K562 (cell line): Measurements from ENCODE around the gene HRCT1. TPM values are rescaled to one million over a fixed set of nuclear protein-coding genes. Genes with fewer than 3 reads are reported as not detected.

Experiments used
- ATAC-seq: fragments of 200-7000 bp; cut with Tn5 transposase; 3 replicates; pipeline ENCODE4 v1.9.1; 2020; ENCODE audit warnings: moderate library complexity
- BruUV-seq: library from RNA; stranded (reverse); fragments of 400-500 nt; replicated peaks from 2 replicates; lab custom pipeline; 2021; lab: Mats Ljungman, UMichigan
- CTCF ChIA-PET: fragments of 300-600 bp; formaldehyde crosslinking; extraction: SDS; loops from one replicate; lab custom pipeline; 2021; ENCODE audit warnings: low intra/inter-chr PET ratio; lab: Yijun Ruan, JAX
- POLR2A ChIA-PET: fragments of 300-600, 350-650 bp; sonication (Branson Sonifier 250); formaldehyde crosslinking; extraction: SDS; loops from one replicate; lab custom pipeline; 2021; ENCODE audit warnings: antibody characterized with exemption, inconsistent platforms; lab: Yijun Ruan, JAX
- DNase-seq, 4 experiments: peaks; one replicate each; pipeline versions ENCODE4 v3.0.0 to v3.0.0-alpha.2; 2011 to 2018; ENCODE audit warnings: low spot score in 3 of 4, mixed read lengths in 3 of 4; ENCODE audit errors: extremely low read depth in 1 of 4
- FAIRE-seq: peaks from 2 replicates; lab custom pipeline; 2011; peaks lifted over from hg19 to GRCh38; lab: Jason Lieb, UNC
- H2AFZ ChIP-seq: 2 replicates; pipeline ENCODE4 v1.6.0; 2011; ENCODE audit warnings: low read depth, low read length, control low read depth, inconsistent platforms
- H3K27ac ChIP-seq: fragments of 200-600 bp; 3 replicates; pipeline ENCODE4 v1.8.0; 2011; ENCODE audit warnings: low read depth, mild to moderate bottlenecking, control low read depth, inconsistent platforms, low read length, moderate library complexity, mixed read lengths; ENCODE audit errors: extremely low read depth
- H3K27me3 ChIP-seq, 2 experiments: fragments of 300-600 bp in 1 of 2; 2 replicates in 1 of 2; 3 replicates in 1 of 2; pipeline versions ENCODE4 v1.6.0 to v1.8.0; 2011; ENCODE audit warnings: inconsistent platforms in 2 of 2, low read length in 2 of 2, mild to moderate bottlenecking in 1 of 2, mixed read lengths in 1 of 2, moderate library complexity in 1 of 2; ENCODE audit not compliant: control insufficient read depth in 2 of 2, insufficient read depth in 2 of 2
- H3K36me3 ChIP-seq: fragments of 300-600 bp; 3 replicates; pipeline ENCODE4 v1.8.0; 2011; ENCODE audit warnings: mild to moderate bottlenecking, low read length, inconsistent platforms; ENCODE audit not compliant: control insufficient read depth, insufficient read depth
- H3K4me1 ChIP-seq, 2 experiments: fragments of 200-600 bp in 1 of 2; replicated peaks in 1 of 2; 2 replicates in 1 of 2; 3 replicates in 1 of 2; pipeline versions ENCODE4 v1.5.1 to v1.8.0; 2011; ENCODE audit warnings: inconsistent platforms in 2 of 2, low read length in 2 of 2, mild to moderate bottlenecking in 1 of 2, mixed read lengths in 1 of 2, moderate library complexity in 1 of 2; ENCODE audit not compliant: control insufficient read depth in 2 of 2, insufficient read depth in 2 of 2
- H3K4me2 ChIP-seq: 2 replicates; pipeline ENCODE4 v1.6.1; 2011; ENCODE audit warnings: low read length, control low read depth, inconsistent platforms, mixed read lengths; ENCODE audit not compliant: insufficient read depth
- H3K4me3 ChIP-seq: fragments of 200-600 bp; sonication (generic), shearing (Covaris generic); 2 replicates; pipeline ENCODE4 v1.5.1; 2016; ENCODE audit warnings: control low read depth, inconsistent platforms
- H3K79me2 ChIP-seq: fragments of 200-600 bp; 3 replicates; pipeline ENCODE4 v1.8.0; 2011; ENCODE audit warnings: low read length, inconsistent platforms; ENCODE audit not compliant: control insufficient read depth, insufficient read depth
- H3K9ac ChIP-seq, 2 experiments: 2 replicates each; pipeline versions ENCODE4 v1.6.0 to v1.6.1; 2011; ENCODE audit warnings: low read depth in 2 of 2, low read length in 2 of 2, control low read depth in 1 of 2, inconsistent platforms in 1 of 2, mild to moderate bottlenecking in 1 of 2, mixed read lengths in 1 of 2; ENCODE audit not compliant: insufficient read depth in 1 of 2
- H3K9me1 ChIP-seq: one replicate; pipeline ENCODE4 v1.6.0; 2011; ENCODE audit warnings: inconsistent platforms, mild to moderate bottlenecking, low read length, moderate library complexity; ENCODE audit not compliant: control insufficient read depth, insufficient read depth
- H3K9me3 ChIP-seq: replicated peaks from 2 replicates; pipeline ENCODE4 v1.5.1; 2011; ENCODE audit warnings: low read depth, low read length, inconsistent platforms; ENCODE audit not compliant: control insufficient read depth, insufficient read depth
- H4K20me1 ChIP-seq: replicated peaks from 2 replicates; pipeline ENCODE4 v1.6.1; 2011; ENCODE audit warnings: low read length, inconsistent platforms, mixed read lengths; ENCODE audit not compliant: control insufficient read depth, insufficient read depth
- CHD7 ChIP-seq: fragments of 200-600 bp; sonication (generic); IDR thresholded peaks from one replicate; pipeline ENCODE4 v1.6.1; 2012; ENCODE audit warnings: mild to moderate bottlenecking, low read depth, low read length, inconsistent platforms
- CREB1 ChIP-seq, 2 experiments: sonication (generic) in 1 of 2; formaldehyde crosslinking in 1 of 2; IDR thresholded peaks; 2 replicates each; pipeline versions ENCODE4 v1.6.1 to v1.8.0; 2012 to 2022; ENCODE audit warnings: inconsistent platforms in 1 of 2, mild to moderate bottlenecking in 1 of 2, missing genetic modification reagents in 1 of 2, moderate library complexity in 1 of 2
- RFX5 ChIP-seq: IDR thresholded peaks from 2 replicates; pipeline ENCODE4 v1.6.1; 2011; ENCODE audit warnings: low read depth, mild to moderate bottlenecking, improper control_type of control experiment, low read length
- SPI1 ChIP-seq: IDR thresholded peaks from 2 replicates; pipeline ENCODE4 v1.6.1; 2011; ENCODE audit warnings: low read depth, low read length, control low read depth, borderline replicate concordance
- WGBS: fragments of 100-300 bp; shearing (Covaris generic); methylation state at CpG from one replicate; pipeline ENCODE4 v1.1.6; 2016; ENCODE audit warnings: low coverage, mixed read lengths; ENCODE audit not compliant: insufficient coverage; ENCODE audit errors: missing lambda C conversion rate; 5-methylcytosine and 5-hydroxymethylcytosine counted together
- in situ Hi-C: fragments of 300-500 bp; cut with MboI; formaldehyde crosslinking; loops from 4 replicates; pipeline ENCODE4 v1.15.0; 2018; ENCODE audit warnings: inconsistent platforms, mixed read lengths
- intact Hi-C: fragments of 100-400 bp; cut with micrococcal nuclease; formaldehyde crosslinking; loops from 2 replicates; pipeline ENCODE4 v1.14.2; 2022
- polyA plus RNA-seq, 8 experiments: library from polyadenylated mRNA; depleted of rRNA in 4 of 8; stranded (reverse) in 5 of 8; unstranded in 3 of 8; fragments of >200 nt; fragmentation: Nextera tagmentation in 2 of 8; fragmentation: Illumina TruSeq in 1 of 8; extraction: Ambion mirVana in 2 of 8; extraction: Trizol in 1 of 8; gene quantifications; 2 replicates each; pipeline versions ENCODE4 v1.2.1 to v1.2.3, GENCODE V29; 2011 to 2014; ENCODE audit warnings: inconsistent platforms in 1 of 8, missing spikeins in 1 of 8
- total RNA-seq, 7 experiments: library from RNA; depleted of rRNA in 6 of 7; stranded (reverse); fragments of >200 nt in 6 of 7; fragmentation: Illumina TruSeq in 2 of 7; extraction: Trizol in 2 of 7; gene quantifications; 2 replicates each; pipeline versions ENCODE4 v1.2.1 to v1.2.3, GENCODE V29; 2011 to 2021; ENCODE audit warnings: low replicate concordance in 1 of 7

HRCT1 gene
- total and polyA plus RNA-seq, 9 of the 15 experiments (the other 6 are each of a cell fraction or from before 2014, with no cell fraction given): 0.40 TPM; not detected in 8

- Histone ChIP-seq H2AFZ (no peak overlapping the region), H3K9ac (no peak overlapping the region), H3K9me3 (no peaks in the 10 kb centered on the region), H3K4me1 (no peaks in the 10 kb centered on the region), H3K27ac (no peak overlapping the region), H3K4me2 (no peak overlapping the region), H3K27me3 (peaks cover 0 to 6% of the 10 kb centered on the region in 2 experiments; a peak in 2 of 5 replicates), H3K36me3 (no peaks in the 10 kb centered on the region), H4K20me1 (no peaks in the 10 kb centered on the region), H3K4me3 (no peak overlapping the region), H3K79me2 (no peaks in the 10 kb centered on the region), H3K9me1 (no peaks in the 10 kb centered on the region)
- ATAC-seq (no peak), DNase-seq (no peak), FAIRE-seq (no peak)
- 0% methylated on average over 2 of the region's 3 CpGs for WGBS
- no TSS peak for BruUV-seq
- intact Hi-C loops (no loop called here), in situ Hi-C loops (no loop called here)
- TF ChIP-seq CREB1 (IDR thresholded peaks at IDR 0.05) (no peak), CREB1 (CRISPR knock-in tag; IDR thresholded peaks at IDR 0.05) (no peak), SPI1 (no peak), RFX5 (no peak)
- POLR2A ChIA-PET: interaction anchor here (0.6 kb wide), 1 partner anchor 1595 kb away, joined by 3 read pairs; no protein-coding TSS in a partner anchor
- CTCF ChIA-PET: no interaction called here
Measured at GRCh38 chr9:35891646-35892045, 14.4 kb upstream of the HRCT1 start.

GRCh38 chr9:35892051-35892450, 14.0 kb upstream of the HRCT1 start:
- ChIA-PET POLR2A (no interaction called here), CTCF (no interaction called here)
- intact Hi-C loops: no loop called here
- Histone ChIP-seq H3K79me2 (no peaks in the 10 kb centered on the region), H3K27me3 (peaks cover 0 to 6% of the 10 kb centered on the region in 2 experiments; a peak in 2 of 5 replicates), H3K4me3 (no peak overlapping the region), H3K9me1 (no peaks in the 10 kb centered on the region), H3K4me2 (no peak overlapping the region), H3K9me3 (no peaks in the 10 kb centered on the region), H3K4me1 (no peaks in the 10 kb centered on the region), H4K20me1 (no peaks in the 10 kb centered on the region), H3K9ac (no peak overlapping the region), H3K36me3 (no peaks in the 10 kb centered on the region), H3K27ac (no peak overlapping the region), H2AFZ (no peak overlapping the region)
- no TSS peak for BruUV-seq
- ATAC-seq (no peak), DNase-seq (no peak), FAIRE-seq (no peak)
- WGBS: no CpG with 5 or more reads among the region's 1 CpG
- in situ Hi-C loops: no loop called here
- no peak for TF ChIP-seq CHD7
